Measurements from ENCODE around the gene TCEA3. TPM values are rescaled to one million over a fixed set of nuclear protein-coding genes. Genes with fewer than 3 reads are reported as not detected.

Gene TCEA3
- total RNA-seq, 4 donors from 2014 or later = 128 to 242 (median 179) TPM

GRCh38 chr1:23403355-23403734, 21.2 kb downstream of the TCEA3 start:
- Histone ChIP-seq H3K27me3 (no peaks in the 10 kb centered on the region), H3K4me3 (no peak overlapping the region), H3K9me3 (no peaks in the 10 kb centered on the region), H3K4me1 (peaks cover 32 to 58% of the 10 kb centered on the region in 2 donors), H3K36me3 (peaks cover 0 to 14% of the 10 kb centered on the region in 2 donors), H3K27ac (peak overlapping the region; percentile 79 to 85 (median 84))
- TF ChIP-seq POLR2A (IDR thresholded peaks at IDR 0.05) (no peak), CTCF (IDR thresholded peaks at IDR 0.05 in 4 of 5, conservative IDR thresholded peaks at IDR 0.05 in 1 of 5) (no peak)
- ATAC-seq (no peak), DNase-seq (no peak)
- intact Hi-C loops (cut with DNase I; ENCODE audit: low total_unique reads) = loop anchor here (2.0 to 5.0 kb wide), 2 partner anchors 35 to 76 kb away; partner anchors contain the start of gene ZNF436
- in situ Hi-C loops (cut with MboI; ENCODE audit: low sequenced_read_pairs in 4 of 4) = loop anchor here in 2 of 4 donors (10.0 kb wide), 2 partner anchors 59 to 69 kb away; partner anchors contain the start of gene HNRNPR (in 1 of the 2)

- Histone ChIP-seq H3K9me3 (no peaks in the 10 kb centered on the region), H3K4me1 (peaks cover 35 to 60% of the 10 kb centered on the region in 2 donors), H3K27ac (peak overlapping the region; percentile 79 to 85 (median 84)), H3K27me3 (no peaks in the 10 kb centered on the region), H3K4me3 (no peak overlapping the region), H3K36me3 (peaks cover 0 to 10% of the 10 kb centered on the region in 2 donors)
- DNase-seq (no peak), ATAC-seq (no peak)
- intact Hi-C loops (cut with DNase I; ENCODE audit: low total_unique reads) (loop anchor here (2.0 to 5.0 kb wide), 2 partner anchors 34 to 76 kb away; partner anchors contain the start of gene ZNF436), in situ Hi-C loops (cut with MboI; ENCODE audit: low sequenced_read_pairs in 4 of 4) (loop anchor here in 2 of 4 donors (10.0 kb wide), 2 partner anchors 58 to 68 kb away; partner anchors contain the start of gene HNRNPR (in 1 of the 2))
- TF ChIP-seq CTCF (IDR thresholded peaks at IDR 0.05 in 4 of 5, conservative IDR thresholded peaks at IDR 0.05 in 1 of 5) = no peak
- TF ChIP-seq POLR2A (IDR thresholded peaks at IDR 0.05) = no peak
Observed at GRCh38 chr1:23403038-23403336, 21.6 kb downstream of the TCEA3 start.

- H3K4me3 ChIP-seq = no peak overlapping the region
- TF ChIP-seq CTCF (IDR thresholded peaks at IDR 0.05 in 4 of 5, conservative IDR thresholded peaks at IDR 0.05 in 1 of 5) (no peak), POLR2A (IDR thresholded peaks at IDR 0.05) (no peak)
- peaks cover 36 to 61% of the 10 kb centered on the region in 2 donors for H3K4me1 ChIP-seq
- no peak for ATAC-seq
- no peaks in the 10 kb centered on the region for H3K27me3 ChIP-seq
- in situ Hi-C loops (cut with MboI; ENCODE audit: low sequenced_read_pairs in 4 of 4) = loop anchor here in 2 of 4 donors (10.0 kb wide), 2 partner anchors 58 to 68 kb away; partner anchors contain the start of gene HNRNPR (in 1 of the 2)
- no peak for DNase-seq
- H3K27ac ChIP-seq = peak overlapping the region; percentile 79 to 85 (median 84)
- peaks cover 0 to 7% of the 10 kb centered on the region in 2 donors for H3K36me3 ChIP-seq
- no peaks in the 10 kb centered on the region for H3K9me3 ChIP-seq
- intact Hi-C loops (cut with DNase I; ENCODE audit: low total_unique reads) = loop anchor here (2.0 to 5.0 kb wide), 2 partner anchors 34 to 75 kb away; partner anchors contain the start of gene ZNF436
Observed at GRCh38 chr1:23402286-23403037, 22.1 kb downstream of the TCEA3 start.

- intact Hi-C loops (cut with DNase I; ENCODE audit: low total_unique reads) = loop anchor here (5.0 kb wide), 1 partner anchor 74 kb away; no protein-coding TSS in a partner anchor
Observed at GRCh38 chr1:23401313-23401712, 23.2 kb downstream of the TCEA3 start.

More at GRCh38 chr1:23401313-23401712, 23.2 kb downstream of the TCEA3 start:
- Histone ChIP-seq H3K4me3 (no peak overlapping the region), H3K9me3 (no peaks in the 10 kb centered on the region), H3K4me1 (peaks cover 36 to 61% of the 10 kb centered on the region in 2 donors), H3K27me3 (no peaks in the 10 kb centered on the region), H3K27ac (peak overlapping the region; percentile 79 to 85 (median 84)), H3K36me3 (peaks cover 0 to 5% of the 10 kb centered on the region in 2 donors)
- in situ Hi-C loops (cut with MboI; ENCODE audit: low sequenced_read_pairs in 4 of 4) = loop anchor here in 2 of 4 donors (10.0 kb wide), 2 partner anchors 57 to 67 kb away; partner anchors contain the start of gene HNRNPR (in 1 of the 2)
- ATAC-seq = peak; percentile 77 to 81
- no peak for TF ChIP-seq CTCF (IDR thresholded peaks at IDR 0.05 in 4 of 5, conservative IDR thresholded peaks at IDR 0.05 in 1 of 5)
- TF ChIP-seq POLR2A (IDR thresholded peaks at IDR 0.05) = no peak
- peak; percentile 49 to 66 for DNase-seq

Data from gastrocnemius medialis (tissue), 4 donors.